NCI-H748 (cell line): ENCODE measurements around the gene CST3.
"Not testable (repeated sequence)": the region's sequence is repeated elsewhere in the genome, so short reads cannot be mapped to it uniquely, and the experiment has no call there.

ENCODE experiments used
- DNase-seq: peaks from one replicate; lab custom pipeline; 2025; ENCODE audit not compliant: unreplicated experiment; lab: John Stamatoyannopoulos, UW

The CST3 gene

GRCh38 chr20:23644164-23644563 lies 6.4 kb upstream of the CST3 start:
- DNase-seq, result no peak

DNA sequence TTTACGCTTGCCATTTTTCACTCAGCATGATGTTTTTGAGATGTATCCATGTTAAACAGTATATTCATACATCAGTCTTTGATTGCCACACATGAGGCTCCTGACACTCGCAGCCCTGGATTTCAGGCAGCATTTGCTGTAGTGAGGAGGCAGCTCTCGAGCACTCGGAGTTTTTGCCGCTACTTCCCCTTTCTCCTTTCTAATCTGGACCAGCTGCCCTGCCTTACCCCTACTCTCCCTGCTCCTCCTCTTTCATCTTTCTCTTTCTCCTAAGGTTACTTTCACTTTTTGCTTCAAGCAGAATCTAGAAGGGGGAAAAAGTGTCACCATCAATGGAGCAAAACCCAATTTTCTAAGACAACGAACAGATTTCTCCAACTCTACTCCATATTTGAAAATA lies 5.9 kb upstream of the CST3 start:
- DNase-seq, result no peak

DNA sequence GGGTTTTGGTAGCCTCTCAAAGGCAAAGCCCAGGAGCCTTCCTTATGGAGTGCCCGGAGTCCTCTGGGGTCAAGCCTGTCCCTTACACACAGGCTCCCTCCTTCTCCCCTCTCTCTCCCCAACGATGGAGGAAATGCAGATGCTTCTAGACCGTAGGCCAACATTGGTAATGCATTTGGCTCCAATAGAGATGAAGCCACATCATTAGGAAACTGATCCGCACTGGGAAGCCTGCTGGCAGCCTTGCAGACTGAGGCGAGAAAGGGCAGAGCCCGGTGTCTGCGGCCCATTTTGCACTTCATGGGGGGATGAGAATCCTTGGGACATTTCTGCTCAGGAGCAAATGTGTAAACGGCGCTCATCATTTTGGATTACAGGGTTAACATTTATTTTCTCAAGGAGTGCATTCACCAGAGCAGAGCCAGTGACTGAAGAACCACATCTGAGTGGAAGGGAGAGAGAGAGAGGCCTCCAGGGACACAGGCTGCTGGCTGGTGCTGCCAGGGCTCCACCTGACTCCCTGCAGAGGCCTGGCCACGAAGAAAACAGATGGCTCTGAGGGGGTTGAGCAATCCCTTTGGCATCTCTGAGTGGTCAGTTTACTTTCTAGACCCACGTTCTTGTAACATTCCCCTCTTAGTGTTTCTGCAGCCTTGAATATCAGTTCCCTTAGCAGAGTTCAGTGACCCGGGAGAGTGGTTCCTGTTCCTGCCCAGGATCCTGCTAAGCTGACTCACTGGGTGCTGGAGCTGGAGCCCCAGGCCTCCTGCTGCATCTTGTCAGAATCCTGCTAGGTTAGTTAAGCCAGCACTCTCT lies 4.4 kb upstream of the CST3 start:
- DNase-seq, result no peak

GRCh38 chr20:23640671-23641667 lies 3.2 kb upstream of the CST3 start:
- no peak for DNase-seq

DNA sequence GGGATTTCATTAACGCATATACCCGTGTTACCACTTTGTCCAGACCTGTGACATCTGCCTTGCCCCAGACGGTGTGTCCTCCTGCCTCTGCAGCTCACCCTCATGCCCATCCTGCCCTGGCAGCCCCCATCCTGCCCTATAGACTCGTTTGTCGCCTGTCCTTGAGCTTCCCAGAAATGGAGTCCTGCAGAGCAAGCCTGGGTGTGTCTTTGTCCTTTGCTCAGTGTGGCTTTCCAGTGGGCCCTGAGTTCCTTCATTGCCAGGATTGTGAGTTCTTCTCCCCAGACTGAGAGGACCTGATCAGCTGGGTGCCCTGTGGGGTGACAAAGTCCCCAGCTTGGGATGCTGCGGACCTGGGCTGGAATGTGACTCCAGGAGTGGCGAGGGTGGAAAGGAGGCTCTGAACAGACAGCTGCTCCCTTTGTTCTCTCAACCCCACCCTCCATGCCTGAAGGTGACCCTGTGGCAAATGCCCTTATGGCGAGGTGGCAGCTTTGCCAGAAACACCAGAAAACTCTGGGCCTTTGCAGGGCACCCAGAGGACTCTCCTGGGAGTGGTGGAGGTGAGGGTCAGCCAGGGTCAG lies 2.4 kb upstream of the CST3 start:
- no peak for DNase-seq

GRCh38 chr20:23639490-23639958 lies 1.8 kb upstream of the CST3 start:
- no peak for DNase-seq

DNA sequence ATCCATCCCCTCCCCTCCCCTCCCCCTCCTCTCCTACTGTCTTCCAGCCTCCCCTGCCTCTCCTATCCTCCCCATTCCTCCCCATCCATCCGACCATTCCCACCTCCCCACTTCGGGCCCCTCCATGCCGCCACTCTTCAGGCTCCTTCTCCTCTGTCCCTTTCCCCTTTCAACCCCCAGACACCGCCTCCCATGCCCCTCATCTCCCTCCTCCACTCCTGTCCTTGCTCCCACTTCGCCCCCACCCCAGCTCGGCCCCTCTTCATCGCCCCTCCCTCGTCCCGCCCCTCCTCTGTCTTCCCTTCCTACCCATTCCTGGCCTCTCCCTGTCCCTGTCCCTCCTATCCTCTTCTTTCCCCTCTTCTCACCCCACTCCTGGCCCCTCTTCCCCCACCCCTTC lies 554 bp upstream of the CST3 start:
- DNase-seq, result no peak

- no peak for DNase-seq
Measured at GRCh38 chr20:23636908-23637281, 860 bp downstream of the CST3 start.

DNA sequence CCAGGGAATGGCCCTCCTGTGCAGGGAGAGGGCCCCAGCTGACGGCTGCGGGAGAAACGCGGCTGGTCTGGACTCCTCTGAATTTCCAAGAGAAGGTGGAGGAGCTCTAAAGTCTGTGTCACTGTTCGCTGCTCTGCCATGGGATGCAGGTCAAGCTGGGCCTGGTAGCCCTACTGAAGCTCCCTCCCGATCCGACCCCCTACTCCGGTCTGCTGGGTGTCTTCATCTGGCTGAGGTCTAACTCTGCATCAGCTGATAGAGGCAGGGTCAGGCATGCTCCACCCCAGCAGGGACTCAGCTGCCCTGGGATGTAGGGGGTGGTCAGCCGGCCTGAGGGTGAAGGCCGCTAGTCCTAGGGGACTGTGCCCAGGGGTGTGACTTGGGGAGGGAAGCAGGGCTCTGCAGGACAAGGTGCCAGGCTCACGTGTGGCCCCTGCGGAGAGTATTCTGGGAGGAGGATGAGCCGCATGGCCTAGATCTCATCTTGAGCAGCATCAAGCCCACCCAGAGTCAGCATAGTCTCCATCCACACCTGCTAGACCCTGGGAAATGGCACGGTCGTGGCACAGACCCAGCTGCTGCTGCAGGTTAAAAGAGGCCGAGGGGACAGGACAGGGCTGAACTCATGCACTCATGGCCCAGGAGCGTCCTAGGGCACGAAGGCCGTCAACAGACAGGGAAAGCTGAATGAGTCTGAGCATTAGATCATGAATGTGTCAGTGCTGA lies 1.4 kb downstream of the CST3 start:
- no peak for DNase-seq

- not testable (repeated sequence) for DNase-seq
Measured at GRCh38 chr20:23635768-23636090, 2.0 kb downstream of the CST3 start.

GRCh38 chr20:23634985-23635767 lies 2.6 kb downstream of the CST3 start:
- DNase-seq, result no peak

DNA sequence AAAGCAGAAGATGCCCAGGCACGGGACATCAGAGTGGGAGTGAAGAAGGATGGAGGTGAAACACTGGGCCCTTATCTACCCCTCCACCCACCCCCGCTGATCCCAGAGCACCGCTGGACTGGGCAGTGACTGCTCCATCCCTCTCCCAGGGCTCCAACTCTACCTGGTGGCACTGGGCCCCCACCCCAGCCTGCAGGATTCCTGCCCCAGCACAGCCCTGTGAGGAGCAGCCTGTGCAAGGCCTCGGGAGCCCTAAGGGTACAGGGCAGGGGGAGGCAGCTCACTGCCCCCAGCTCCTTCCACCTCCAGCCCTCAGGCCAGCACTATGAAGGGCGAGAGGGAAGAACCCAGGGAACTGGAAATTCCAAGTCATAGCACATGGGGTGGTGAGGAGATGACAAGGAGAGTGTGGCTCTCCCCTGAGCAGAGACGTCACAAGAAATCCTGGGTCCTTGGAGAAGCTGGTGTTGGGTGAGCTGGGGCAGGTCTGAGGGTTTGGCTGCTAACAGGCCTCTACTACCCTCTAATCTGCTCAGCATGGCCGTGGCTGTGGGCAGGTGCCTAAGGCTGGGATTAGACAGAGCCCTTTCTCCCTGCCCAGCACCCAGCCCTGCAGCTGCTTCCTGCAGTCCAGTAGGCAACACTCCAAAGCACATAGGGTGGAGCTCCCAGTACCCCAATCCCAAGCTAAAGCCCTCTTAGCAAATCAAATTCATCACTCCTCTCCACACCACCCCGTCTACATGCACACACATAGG lies 3.5 kb downstream of the CST3 start:
- no peak for DNase-seq

DNA sequence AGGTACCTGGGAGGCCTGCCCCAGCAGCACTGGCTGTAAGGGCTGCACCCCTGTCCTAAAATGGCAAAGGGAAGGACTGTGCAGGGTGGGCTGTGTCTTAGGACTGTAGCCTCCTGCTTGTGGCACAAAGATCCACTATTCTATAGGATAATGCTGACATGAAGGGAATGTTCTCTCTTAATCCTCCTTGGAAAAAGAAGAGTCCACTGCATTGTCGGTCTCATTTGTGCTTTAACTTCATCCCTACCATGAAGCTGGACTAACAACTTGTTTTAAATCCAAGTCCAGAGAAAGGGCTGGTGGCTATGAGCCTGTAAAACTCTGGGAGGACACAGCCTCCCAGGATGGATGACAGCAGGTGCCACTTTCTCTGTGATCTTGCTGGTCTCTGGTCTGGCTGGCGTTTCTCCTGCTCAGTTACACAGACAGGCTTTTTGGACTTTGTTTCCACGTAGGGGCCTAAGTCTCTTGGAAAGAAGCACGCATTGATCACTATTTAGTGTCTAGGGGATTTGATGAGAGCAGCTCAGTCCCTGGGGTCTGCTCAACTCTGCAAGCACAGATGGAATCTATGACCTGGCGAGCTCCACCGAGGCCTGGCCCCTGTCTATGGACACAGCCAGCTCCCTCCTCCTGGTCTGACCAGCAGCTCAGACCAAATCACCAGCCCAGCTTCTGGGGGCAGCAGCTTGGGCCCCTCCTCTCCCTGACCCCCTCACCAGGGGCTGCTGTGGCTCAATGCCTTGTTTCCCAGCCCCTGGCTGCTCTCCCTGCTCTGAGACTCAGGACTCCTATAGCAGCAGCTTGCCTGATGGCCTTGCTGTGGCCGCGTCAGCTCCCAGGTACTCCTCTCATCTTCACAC lies 4.8 kb downstream of the CST3 start:
- DNase-seq, result no peak

DNA sequence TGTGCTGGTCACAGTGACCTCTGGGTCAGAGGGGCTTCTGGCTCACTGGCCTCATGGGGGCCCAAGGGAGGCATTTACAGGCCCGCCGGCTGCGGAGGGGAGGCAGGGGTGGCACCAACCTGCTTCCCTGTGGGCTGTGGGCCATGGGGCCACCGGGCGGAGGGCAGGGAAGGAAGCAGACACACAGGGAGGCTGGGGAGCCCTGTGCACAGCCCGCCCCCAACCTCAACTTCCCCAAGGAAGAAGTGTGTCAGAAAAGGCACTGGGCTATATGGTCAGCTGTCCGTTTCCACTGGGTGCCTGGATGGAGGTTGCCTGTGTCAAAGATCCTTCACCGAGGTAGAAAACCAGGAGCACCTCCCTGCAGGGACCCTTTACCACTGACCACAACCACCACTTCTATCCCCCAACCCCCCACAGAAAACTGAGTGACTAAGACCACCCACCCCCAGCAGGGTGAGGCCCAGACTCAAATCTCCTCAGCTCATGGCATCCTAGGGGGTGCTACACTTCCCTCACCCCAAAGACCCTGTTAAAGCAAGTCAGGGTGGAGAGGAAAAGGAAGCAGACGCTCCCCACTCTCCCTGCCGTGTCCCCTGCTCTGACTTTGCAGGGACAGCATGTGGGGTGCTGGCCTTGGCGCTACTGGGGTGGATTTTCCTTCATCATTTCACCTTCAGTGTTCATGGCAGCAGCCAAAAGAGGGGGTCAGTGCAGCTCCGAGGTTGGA lies 5.6 kb downstream of the CST3 start:
- DNase-seq, result no peak

DNA sequence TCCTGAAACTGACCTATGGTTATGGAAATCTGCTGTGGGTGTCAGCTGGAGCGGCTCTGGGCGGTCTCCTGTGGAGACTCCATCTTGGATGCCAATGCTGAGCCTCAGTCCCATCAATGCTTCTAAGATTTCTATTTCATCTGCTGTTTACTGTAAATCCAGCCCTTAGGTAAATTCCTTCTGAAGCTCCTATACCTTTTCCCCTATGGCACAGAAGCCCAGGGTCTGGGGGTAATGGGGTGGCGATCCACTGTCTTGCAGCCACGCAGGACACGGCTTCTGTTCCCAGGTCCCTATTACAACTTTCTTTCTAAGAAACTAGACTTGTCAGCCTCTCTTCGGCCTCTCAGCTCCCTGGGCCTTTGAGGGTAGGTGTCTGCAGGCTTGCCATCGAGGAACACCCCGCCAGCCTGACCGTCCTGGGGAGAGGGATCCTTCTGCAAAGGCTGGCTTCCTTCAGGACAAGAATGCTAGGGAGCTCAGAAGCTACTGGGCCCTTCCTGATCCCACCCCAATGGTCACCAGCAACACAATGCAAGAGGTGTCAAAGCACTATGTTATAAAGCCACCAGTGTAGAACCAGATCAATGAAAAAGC lies 6.4 kb downstream of the CST3 start:
- DNase-seq, result no peak

DNA sequence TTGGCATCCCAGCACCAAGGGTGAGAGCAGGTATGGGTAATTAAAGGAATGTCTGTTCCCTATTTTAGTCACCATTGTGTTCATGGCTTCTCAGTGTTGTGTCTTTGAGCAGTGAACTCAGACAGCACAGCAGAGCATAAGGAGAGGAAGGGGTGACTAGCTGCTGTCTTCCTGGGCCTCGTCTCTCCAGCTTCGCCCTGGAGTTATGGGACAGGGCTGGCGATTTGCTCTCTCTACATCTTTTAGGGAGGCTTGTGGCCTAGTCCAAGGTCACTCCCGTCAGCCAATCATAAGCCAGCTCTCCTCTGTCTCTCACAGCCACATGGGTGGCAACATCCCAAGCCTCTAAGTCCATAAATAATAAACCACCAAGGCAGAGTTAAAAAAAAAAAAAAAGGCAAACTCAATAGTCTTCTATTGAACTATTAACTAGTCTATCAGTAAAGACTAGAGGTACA lies 7.3 kb downstream of the CST3 start:
- no peak for DNase-seq
